Cardiac muscle cell (in vitro differentiated cells and primary cell): ENCODE data around the gene TRIM45. TPM values are rescaled to one million over a fixed set of nuclear protein-coding genes. Genes with fewer than 3 reads are reported as not detected.

ENCODE experiments used
- DNase-seq, 2 donors: peaks; one replicate each; pipeline versions ENCODE4 v3.0.0 to v3.0.0-alpha.2; 2010 to 2017; ENCODE audit warnings: low read depth in 1 of 2, low spot score in 1 of 2
- H3K27ac ChIP-seq: fragments of 200-600 bp; sonication (generic); 2 replicates; pipeline ENCODE4 v1.5.1; 2016
- H3K27me3 ChIP-seq: fragments of 200-600 bp; sonication (generic); 2 replicates; pipeline ENCODE4 v1.6.0; 2016; ENCODE audit warnings: control low read depth
- H3K36me3 ChIP-seq: fragments of 200-600 bp; sonication (generic); 2 replicates; pipeline ENCODE4 v1.5.1; 2016; ENCODE audit warnings: control low read depth
- H3K4me1 ChIP-seq: fragments of 200-600 bp; sonication (generic); 2 replicates; pipeline ENCODE4 v1.8.1; 2017; ENCODE audit warnings: low read depth, mild to moderate bottlenecking, mixed run types
- H3K4me3 ChIP-seq: fragments of 200-600 bp; sonication (generic); 2 replicates; pipeline ENCODE4 v1.5.1; 2016; ENCODE audit warnings: mild to moderate bottlenecking
- H3K9me3 ChIP-seq: fragments of 200-600 bp; sonication (generic); 2 replicates; pipeline ENCODE4 v1.5.1; 2017; ENCODE audit warnings: low read depth, mild to moderate bottlenecking, control low read depth
- CTCF ChIP-seq: IDR thresholded peaks from 2 replicates; pipeline ENCODE4 v1.5.1; 2012; ENCODE audit warnings: low read depth, mild to moderate bottlenecking, low read length
- polyA plus RNA-seq: library from polyadenylated mRNA; unstranded; fragments of >200 nt; fragmentation: Nextera tagmentation; extraction: Ambion mirVana; gene quantifications from 2 replicates; pipeline ENCODE4 v1.2.1, GENCODE V29; 2016
- total RNA-seq: library from RNA; depleted of rRNA; stranded (reverse); fragments of >200 nt; gene quantifications from 2 replicates; pipeline ENCODE4 v1.2.3, GENCODE V29; 2016

TRIM45 gene
- total and polyA plus RNA-seq, 2 experiments from 2014 or later = 17.2 to 21.5 TPM

- peaks cover 38% of the 10 kb centered on the region for H3K4me1 ChIP-seq
- H3K27me3 ChIP-seq = no peaks in the 10 kb centered on the region
- H3K27ac ChIP-seq = no peak overlapping the region
- H3K9me3 ChIP-seq = no peaks in the 10 kb centered on the region
- H3K36me3 ChIP-seq = no peaks in the 10 kb centered on the region
- DNase-seq = no peak
- no peak for TF ChIP-seq CTCF
- no peak overlapping the region for H3K4me3 ChIP-seq
Measured at GRCh38 chr1:117098287-117098890, 23.2 kb downstream of the TRIM45 start.

- Histone ChIP-seq H3K27me3 (no peaks in the 10 kb centered on the region), H3K27ac (no peak overlapping the region), H3K4me1 (peaks cover 47% of the 10 kb centered on the region), H3K4me3 (no peak overlapping the region), H3K36me3 (no peaks in the 10 kb centered on the region), H3K9me3 (no peaks in the 10 kb centered on the region)
- TF ChIP-seq CTCF = no peak
- DNase-seq = peak in 1 of 2 donors; percentile 14
Measured at GRCh38 chr1:117097443-117097842, 24.1 kb downstream of the TRIM45 start.

GRCh38 chr1:117096951-117097408 is 24.6 kb downstream of the TRIM45 start:
- Histone ChIP-seq H3K27ac (no peak overlapping the region), H3K27me3 (no peaks in the 10 kb centered on the region), H3K9me3 (no peaks in the 10 kb centered on the region), H3K4me1 (peaks cover 49% of the 10 kb centered on the region), H3K36me3 (no peaks in the 10 kb centered on the region), H3K4me3 (no peak overlapping the region)
- TF ChIP-seq CTCF = no peak
- peak in 1 of 2 donors; percentile 6 for DNase-seq

- H3K27me3 ChIP-seq = no peaks in the 10 kb centered on the region
- H3K4me3 ChIP-seq = no peak overlapping the region
- no peak for TF ChIP-seq CTCF
- H3K9me3 ChIP-seq = no peaks in the 10 kb centered on the region
- no peak for DNase-seq
- H3K4me1 ChIP-seq = peaks cover 49% of the 10 kb centered on the region
- no peaks in the 10 kb centered on the region for H3K36me3 ChIP-seq
- H3K27ac ChIP-seq = no peak overlapping the region
Measured at GRCh38 chr1:117094841-117095604, 26.5 kb downstream of the TRIM45 start.

GRCh38 chr1:117093870-117094621 is 27.5 kb downstream of the TRIM45 start:
- DNase-seq = peak; percentile 37 to 68

More at GRCh38 chr1:117093870-117094621, 27.5 kb downstream of the TRIM45 start:
- H3K27ac ChIP-seq = peak overlapping the region; percentile 86
- no peak overlapping the region for H3K4me3 ChIP-seq
- H3K9me3 ChIP-seq = no peaks in the 10 kb centered on the region
- no peaks in the 10 kb centered on the region for H3K36me3 ChIP-seq
- TF ChIP-seq CTCF = peak; percentile 40
- no peaks in the 10 kb centered on the region for H3K27me3 ChIP-seq
- H3K4me1 ChIP-seq = peaks cover 42% of the 10 kb centered on the region
